ENCODE data around the gene MYO15B.
A peak's percentile ranks its signal among the peaks of the same experiment; 100 is the strongest.

MYO15B gene

GRCh38 chr17:75587675-75588595 lies at the start of gene MYO15B:
TSS of gene MYO15B (plus strand) at chr17:75587800. CDS start at chr17:75588058, 258 bp downstream.
- DNase-seq = peak; percentile 57

- DNase-seq = no peak
Measured at GRCh38 chr17:75539967-75540729, 47.5 kb upstream of the MYO15B start.

GRCh38 chr17:75540923-75541503 lies 46.6 kb upstream of the MYO15B start:
- DNase-seq = no peak

- no peak for DNase-seq
Measured at GRCh38 chr17:75542229-75542628, 45.4 kb upstream of the MYO15B start.

- no peak for DNase-seq
Measured at GRCh38 chr17:75542728-75543336, 44.8 kb upstream of the MYO15B start.

GRCh38 chr17:75544250-75544649 lies 43.4 kb upstream of the MYO15B start:
- DNase-seq = no peak

GRCh38 chr17:75546181-75546580 lies 41.4 kb upstream of the MYO15B start:
- DNase-seq = no peak

GRCh38 chr17:75547091-75547490 lies 40.5 kb upstream of the MYO15B start:
- no peak for DNase-seq

GRCh38 chr17:75548813-75549212 lies 38.8 kb upstream of the MYO15B start:
- DNase-seq = no peak

- peak; percentile 62 for DNase-seq
Measured at GRCh38 chr17:75549246-75550138, 38.1 kb upstream of the MYO15B start.

- no peak for DNase-seq
Measured at GRCh38 chr17:75550139-75550465, 37.5 kb upstream of the MYO15B start.

GRCh38 chr17:75551266-75551665 lies 36.3 kb upstream of the MYO15B start:
- no peak for DNase-seq

- DNase-seq = no peak
Measured at GRCh38 chr17:75552425-75553294, 34.9 kb upstream of the MYO15B start.

GRCh38 chr17:75553295-75554110 lies 34.1 kb upstream of the MYO15B start:
- no peak for DNase-seq

GRCh38 chr17:75555679-75556153 lies 31.9 kb upstream of the MYO15B start:
- no peak for DNase-seq

- DNase-seq = no peak
Measured at GRCh38 chr17:75557075-75557851, 30.3 kb upstream of the MYO15B start.

GRCh38 chr17:75557852-75558665 lies 29.5 kb upstream of the MYO15B start:
- DNase-seq = no peak

Measured in NCI-H1105 treated with DMSO at 0.1 percent for 48 hours (cell line).